AG08395 (cell line): ENCODE results near the gene CFL1.
"Not testable (repeated sequence)": the region's sequence is repeated elsewhere in the genome, so short reads cannot be mapped to it uniquely, and the experiment has no call there.

Source experiments
- DNase-seq: peaks from one replicate; pipeline ENCODE4 v3.0.0; 2012; ENCODE audit warnings: mixed read lengths, low spot score

Gene CFL1

GRCh38 chr11:65856689-65857499, 1.1 kb downstream of the CFL1 start:
- peak; percentile 64 for DNase-seq

- no peak for DNase-seq
These were observed 2.0 kb downstream of the CFL1 start for GRCh38 chr11:65855927-65856363.

GRCh38 chr11:65854852-65855837, 2.8 kb downstream of the CFL1 start:
- no peak for DNase-seq

GRCh38 chr11:65854161-65854592, 3.8 kb downstream of the CFL1 start:
- DNase-seq = no peak

GRCh38 chr11:65853246-65853979, 4.6 kb downstream of the CFL1 start:
- no peak for DNase-seq

- DNase-seq = no peak
These were observed 5.3 kb downstream of the CFL1 start for GRCh38 chr11:65852508-65853245.

- no peak for DNase-seq
These were observed 6.0 kb downstream of the CFL1 start for GRCh38 chr11:65851811-65852507.

- DNase-seq = no peak
These were observed 6.8 kb downstream of the CFL1 start for GRCh38 chr11:65851083-65851579.

- DNase-seq = no peak
These were observed 7.5 kb downstream of the CFL1 start for GRCh38 chr11:65850217-65851082.

- DNase-seq = no peak
These were observed 8.2 kb downstream of the CFL1 start for GRCh38 chr11:65849771-65850216.

GRCh38 chr11:65849366-65849765, 8.6 kb downstream of the CFL1 start:
- DNase-seq = no peak

- not testable (repeated sequence) for DNase-seq
These were observed 9.3 kb downstream of the CFL1 start for GRCh38 chr11:65848693-65849092.

- no peak for DNase-seq
These were observed 10.2 kb downstream of the CFL1 start for GRCh38 chr11:65847746-65848145.

- DNase-seq = no peak
These were observed 13.6 kb downstream of the CFL1 start for GRCh38 chr11:65844231-65844872.

GRCh38 chr11:65843811-65844210, 14.2 kb downstream of the CFL1 start:
- DNase-seq = no peak

GRCh38 chr11:65842144-65842543, 15.8 kb downstream of the CFL1 start:
- no peak for DNase-seq

- no peak for DNase-seq
These were observed 23.8 kb downstream of the CFL1 start for GRCh38 chr11:65834202-65834601.

- DNase-seq = peak; percentile 100
These were observed 24.5 kb downstream of the CFL1 start, which contains the start of gene SNX32 for GRCh38 chr11:65833297-65834030. TSS of gene SNX32 (plus strand) at chr11:65833963. CDS start at chr11:65834066, 103 bp downstream.
